Mucosa of rectum (tissue), 2 donors: ENCODE data around the gene TRIM59.

Source experiments
- H3K27ac ChIP-seq, 2 donors: one replicate each; pipeline ENCODE4 v1.7.0; 2013; ENCODE audit warnings: inconsistent platforms in 2 of 2, low read depth in 2 of 2, low read length in 2 of 2
- H3K27me3 ChIP-seq, 2 donors: one replicate each; pipeline ENCODE4 v1.7.0; 2013; ENCODE audit warnings: low read length in 2 of 2; ENCODE audit not compliant: control insufficient read depth in 2 of 2, insufficient read depth in 2 of 2
- H3K36me3 ChIP-seq, 2 donors: one replicate each; pipeline ENCODE4 v1.7.0; 2013; ENCODE audit warnings: low read length in 2 of 2; ENCODE audit not compliant: control insufficient read depth in 2 of 2, insufficient read depth in 2 of 2
- H3K4me1 ChIP-seq, 2 donors: one replicate each; pipeline ENCODE4 v1.7.0; 2013; ENCODE audit warnings: low read length in 2 of 2, mild to moderate bottlenecking in 1 of 2; ENCODE audit not compliant: control insufficient read depth in 2 of 2, insufficient read depth in 2 of 2
- H3K4me3 ChIP-seq, 2 donors: one replicate each; pipeline ENCODE4 v1.7.0; 2013; ENCODE audit warnings: low read length in 2 of 2
- H3K9ac ChIP-seq, 2 donors: one replicate each; pipeline ENCODE4 v1.7.0; 2013; ENCODE audit warnings: low read length in 2 of 2, low read depth in 1 of 2, mild to moderate bottlenecking in 1 of 2
- H3K9me3 ChIP-seq, 2 donors: one replicate each; pipeline ENCODE4 v1.7.0; 2013; ENCODE audit warnings: low read length in 2 of 2; ENCODE audit not compliant: control insufficient read depth in 2 of 2
- donor health status: healthy.
- donor health status: Normal muscosa, but diverticular disease.

Gene TRIM59

GRCh38 chr3:160412477-160412876 is 37.1 kb downstream of the TRIM59 start:
- Histone ChIP-seq H3K9ac (no peak overlapping the region), H3K36me3 (peaks cover 18 to 27% of the 10 kb centered on the region in 2 donors), H3K27me3 (no peaks in the 10 kb centered on the region), H3K27ac (no peak overlapping the region), H3K4me1 (no peaks in the 10 kb centered on the region), H3K9me3 (no peaks in the 10 kb centered on the region), H3K4me3 (no peak overlapping the region)

GRCh38 chr3:160409812-160410610 is 39.6 kb downstream of the TRIM59 start:
- Histone ChIP-seq H3K9me3 (no peaks in the 10 kb centered on the region), H3K27me3 (no peaks in the 10 kb centered on the region), H3K36me3 (peaks cover 11 to 15% of the 10 kb centered on the region in 2 donors), H3K9ac (no peak overlapping the region), H3K27ac (no peak overlapping the region), H3K4me1 (no peaks in the 10 kb centered on the region), H3K4me3 (no peak overlapping the region)

GRCh38 chr3:160403796-160404470 is 45.7 kb downstream of the TRIM59 start:
- no peaks in the 10 kb centered on the region for H3K27me3 ChIP-seq
- peak overlapping the region; percentile 9 to 66 for H3K9ac ChIP-seq
- H3K4me3 ChIP-seq, result peak overlapping the region in 1 of 2 donors; percentile 100
- no peaks in the 10 kb centered on the region for H3K9me3 ChIP-seq
- peaks cover 5 to 19% of the 10 kb centered on the region in 2 donors for H3K4me1 ChIP-seq
- H3K36me3 ChIP-seq, result peaks cover 0 to 2% of the 10 kb centered on the region in 2 donors
- H3K27ac ChIP-seq, result no peak overlapping the region

GRCh38 chr3:160403028-160403545 is 46.5 kb downstream of the TRIM59 start:
- Histone ChIP-seq H3K27ac (no peak overlapping the region), H3K9ac (peak overlapping the region; percentile 66 to 81), H3K9me3 (no peaks in the 10 kb centered on the region), H3K27me3 (no peaks in the 10 kb centered on the region), H3K36me3 (peaks cover 0 to 2% of the 10 kb centered on the region in 2 donors), H3K4me1 (peaks cover 13 to 19% of the 10 kb centered on the region in 2 donors), H3K4me3 (peak overlapping the region; percentile 36 to 100)

GRCh38 chr3:160402221-160403027 is 47.2 kb downstream of the TRIM59 start:
- Histone ChIP-seq H3K9ac (peak overlapping the region; percentile 66 to 81), H3K4me3 (peak overlapping the region; percentile 82 to 100)

GRCh38 chr3:160401291-160402095 is 48.1 kb downstream of the TRIM59 start:
- Histone ChIP-seq H3K27ac (peak overlapping the region; percentile 86 to 92), H3K27me3 (no peaks in the 10 kb centered on the region), H3K9me3 (no peaks in the 10 kb centered on the region), H3K4me3 (peak overlapping the region; percentile 82 to 100), H3K9ac (peak overlapping the region; percentile 81 to 93), H3K36me3 (peaks cover 0 to 2% of the 10 kb centered on the region in 2 donors), H3K4me1 (peaks cover 14 to 19% of the 10 kb centered on the region in 2 donors)

More at GRCh38 chr3:160402221-160403027, 47.2 kb downstream of the TRIM59 start:
- H3K27ac ChIP-seq, result no peak overlapping the region
- H3K4me1 ChIP-seq, result peaks cover 14 to 19% of the 10 kb centered on the region in 2 donors
- H3K36me3 ChIP-seq, result peaks cover 0 to 2% of the 10 kb centered on the region in 2 donors
- H3K9me3 ChIP-seq, result no peaks in the 10 kb centered on the region
- H3K27me3 ChIP-seq, result no peaks in the 10 kb centered on the region

GRCh38 chr3:160400702-160401150 is 48.9 kb downstream of the TRIM59 start:
- peaks cover 0 to 2% of the 10 kb centered on the region in 2 donors for H3K36me3 ChIP-seq

GRCh38 chr3:160400030-160400701 is 49.4 kb downstream of the TRIM59 start:
- H3K4me3 ChIP-seq, result peak overlapping the region; percentile 82 to 100
- H3K4me1 ChIP-seq, result peaks cover 14 to 19% of the 10 kb centered on the region in 2 donors
- H3K9ac ChIP-seq, result peak overlapping the region; percentile 81 to 93

More at GRCh38 chr3:160400702-160401150, 48.9 kb downstream of the TRIM59 start:
- Histone ChIP-seq H3K27me3 (no peaks in the 10 kb centered on the region), H3K27ac (peak overlapping the region; percentile 86 to 92), H3K9ac (peak overlapping the region; percentile 81 to 93), H3K4me1 (peaks cover 14 to 19% of the 10 kb centered on the region in 2 donors), H3K4me3 (peak overlapping the region; percentile 82 to 100), H3K9me3 (no peaks in the 10 kb centered on the region)

More at GRCh38 chr3:160400030-160400701, 49.4 kb downstream of the TRIM59 start:
- Histone ChIP-seq H3K27ac (peak overlapping the region; percentile 86 to 92), H3K36me3 (no peaks in the 10 kb centered on the region), H3K9me3 (no peaks in the 10 kb centered on the region), H3K27me3 (no peaks in the 10 kb centered on the region)
